Mammary epithelial cell (primary cell): ENCODE measurements around the gene CCDC82.

Experiments used
- EZH2 ChIP-seq: IDR thresholded peaks from 2 replicates; pipeline ENCODE4 v1.6.1; 2012; ENCODE audit warnings: low read length, inconsistent platforms, borderline replicate concordance
- TF ChIP-seq, protein P1 (sequence below), 2 donors: IDR thresholded peaks in 1 of 2; conservative IDR thresholded peaks in 1 of 2; 2 replicates each; pipeline ENCODE4 v1.5.1; 2011 to 2012; ENCODE audit warnings: inconsistent platforms in 2 of 2, low read length in 2 of 2, mild to moderate bottlenecking in 2 of 2, control low read depth in 1 of 2, low read depth in 1 of 2; ENCODE audit not compliant: insufficient read depth in 1 of 2; ENCODE audit errors: extremely low read depth in 1 of 2

DNA sequence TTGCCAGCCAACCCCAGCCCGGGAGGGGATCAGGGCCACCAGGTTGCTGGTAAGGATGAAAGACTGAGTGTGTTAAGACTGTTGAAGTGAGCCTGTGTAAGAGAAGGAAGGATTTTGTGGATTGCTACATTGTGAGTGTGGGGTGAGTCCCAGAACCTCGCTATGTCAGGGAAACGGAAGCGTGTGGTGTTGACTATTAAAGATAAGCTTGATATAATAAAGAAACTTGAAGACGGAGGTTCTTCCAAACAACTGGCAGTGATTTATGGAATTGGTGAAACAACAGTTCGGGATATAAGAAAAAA lies 728 bp upstream of the CCDC82 start:
- TF ChIP-seq, protein P1, sequence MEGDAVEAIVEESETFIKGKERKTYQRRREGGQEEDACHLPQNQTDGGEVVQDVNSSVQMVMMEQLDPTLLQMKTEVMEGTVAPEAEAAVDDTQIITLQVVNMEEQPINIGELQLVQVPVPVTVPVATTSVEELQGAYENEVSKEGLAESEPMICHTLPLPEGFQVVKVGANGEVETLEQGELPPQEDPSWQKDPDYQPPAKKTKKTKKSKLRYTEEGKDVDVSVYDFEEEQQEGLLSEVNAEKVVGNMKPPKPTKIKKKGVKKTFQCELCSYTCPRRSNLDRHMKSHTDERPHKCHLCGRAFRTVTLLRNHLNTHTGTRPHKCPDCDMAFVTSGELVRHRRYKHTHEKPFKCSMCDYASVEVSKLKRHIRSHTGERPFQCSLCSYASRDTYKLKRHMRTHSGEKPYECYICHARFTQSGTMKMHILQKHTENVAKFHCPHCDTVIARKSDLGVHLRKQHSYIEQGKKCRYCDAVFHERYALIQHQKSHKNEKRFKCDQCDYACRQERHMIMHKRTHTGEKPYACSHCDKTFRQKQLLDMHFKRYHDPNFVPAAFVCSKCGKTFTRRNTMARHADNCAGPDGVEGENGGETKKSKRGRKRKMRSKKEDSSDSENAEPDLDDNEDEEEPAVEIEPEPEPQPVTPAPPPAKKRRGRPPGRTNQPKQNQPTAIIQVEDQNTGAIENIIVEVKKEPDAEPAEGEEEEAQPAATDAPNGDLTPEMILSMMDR (conservative IDR thresholded peaks at IDR 0.05 in 1 of 2, IDR thresholded peaks at IDR 0.05 in 1 of 2; ENCODE audit: extremely low read depth in 1 of 2, insufficient read depth in 1 of 2, low read depth in 1 of 2, low read length in 2 of 2) = no peak
- TF ChIP-seq EZH2 = no peak
